AG04449 (cell line): ENCODE measurements around the gene SPAG8.

Experiments
- CTCF ChIA-PET: fragments of 350-600 bp; formaldehyde crosslinking; extraction: SDS; loops from one replicate; lab custom pipeline; 2021; ENCODE audit warnings: antibody characterized with exemption; lab: Yijun Ruan, JAX
- POLR2A ChIA-PET: fragments of 400-600, 350-600 bp; formaldehyde crosslinking; extraction: SDS; loops from one replicate; lab custom pipeline; 2020; ENCODE audit warnings: antibody characterized with exemption, inconsistent platforms; lab: Yijun Ruan, JAX
- DNase-seq: peaks from one replicate; pipeline ENCODE4 v3.0.0-alpha.2; 2010; ENCODE audit warnings: low read depth, low spot score
- H3K4me3 ChIP-seq: 2 replicates; pipeline ENCODE4 v1.5.1; 2011; ENCODE audit warnings: low read depth, mild to moderate bottlenecking, control low read depth, low read length
- TF ChIP-seq, protein P1 (sequence below): IDR thresholded peaks from one replicate; pipeline ENCODE4 v1.5.1; 2011; ENCODE audit warnings: mild to moderate bottlenecking, moderate library complexity, low read length, control low read depth, inconsistent platforms; ENCODE audit not compliant: insufficient read depth; ENCODE audit errors: missing control alignments

SPAG8 gene

DNA sequence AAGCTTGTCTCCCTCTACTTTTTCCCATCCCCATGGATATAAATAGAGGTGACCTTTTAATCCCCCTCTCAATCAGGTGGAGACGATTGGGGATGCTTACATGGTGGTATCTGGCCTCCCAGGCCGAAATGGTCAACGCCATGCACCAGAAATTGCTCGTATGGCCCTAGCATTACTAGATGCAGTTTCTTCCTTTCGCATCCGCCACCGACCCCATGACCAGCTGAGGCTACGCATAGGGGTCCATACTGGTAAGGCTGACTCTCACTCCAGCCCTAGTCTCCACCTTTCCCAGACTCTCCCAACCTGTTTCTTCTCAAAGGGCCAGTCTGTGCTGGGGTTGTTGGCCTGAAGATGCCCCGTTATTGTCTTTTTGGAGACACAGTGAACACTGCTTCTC lies 3.6 kb downstream of the SPAG8 start:
- H3K4me3 ChIP-seq = no peak overlapping the region
- TF ChIP-seq, protein P1, sequence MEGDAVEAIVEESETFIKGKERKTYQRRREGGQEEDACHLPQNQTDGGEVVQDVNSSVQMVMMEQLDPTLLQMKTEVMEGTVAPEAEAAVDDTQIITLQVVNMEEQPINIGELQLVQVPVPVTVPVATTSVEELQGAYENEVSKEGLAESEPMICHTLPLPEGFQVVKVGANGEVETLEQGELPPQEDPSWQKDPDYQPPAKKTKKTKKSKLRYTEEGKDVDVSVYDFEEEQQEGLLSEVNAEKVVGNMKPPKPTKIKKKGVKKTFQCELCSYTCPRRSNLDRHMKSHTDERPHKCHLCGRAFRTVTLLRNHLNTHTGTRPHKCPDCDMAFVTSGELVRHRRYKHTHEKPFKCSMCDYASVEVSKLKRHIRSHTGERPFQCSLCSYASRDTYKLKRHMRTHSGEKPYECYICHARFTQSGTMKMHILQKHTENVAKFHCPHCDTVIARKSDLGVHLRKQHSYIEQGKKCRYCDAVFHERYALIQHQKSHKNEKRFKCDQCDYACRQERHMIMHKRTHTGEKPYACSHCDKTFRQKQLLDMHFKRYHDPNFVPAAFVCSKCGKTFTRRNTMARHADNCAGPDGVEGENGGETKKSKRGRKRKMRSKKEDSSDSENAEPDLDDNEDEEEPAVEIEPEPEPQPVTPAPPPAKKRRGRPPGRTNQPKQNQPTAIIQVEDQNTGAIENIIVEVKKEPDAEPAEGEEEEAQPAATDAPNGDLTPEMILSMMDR = no peak
- DNase-seq = no peak
- ChIA-PET CTCF (interaction anchor here (17.0 kb wide), 1 partner anchor 19 kb away, joined by 201 read pairs; the partner anchor contains the start of gene NPR2), POLR2A (no interaction called here)

DNA sequence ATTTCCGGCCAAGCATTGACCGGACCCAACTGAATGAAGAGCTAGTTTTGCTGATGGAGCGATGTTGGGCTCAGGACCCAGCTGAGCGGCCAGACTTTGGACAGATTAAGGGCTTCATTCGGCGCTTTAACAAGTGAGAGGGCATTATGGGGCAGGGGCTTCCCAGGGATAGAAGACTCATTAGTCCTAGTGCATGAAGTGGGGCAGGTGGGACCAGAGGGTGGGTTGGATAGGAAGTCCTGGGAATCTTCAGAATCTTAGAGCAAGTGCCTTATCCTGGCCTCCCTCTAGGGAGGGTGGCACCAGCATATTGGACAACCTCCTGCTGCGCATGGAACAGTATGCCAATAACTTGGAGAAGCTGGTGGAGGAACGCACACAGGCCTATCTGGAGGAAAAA lies 6.0 kb downstream of the SPAG8 start:
- CTCF ChIA-PET = interaction anchor here (1.1 to 17.0 kb wide), 4 partner anchors 11 to 105 kb away, joined by 3 to 201 read pairs (median 5); partner anchors contain the start of gene NPR2

DNA sequence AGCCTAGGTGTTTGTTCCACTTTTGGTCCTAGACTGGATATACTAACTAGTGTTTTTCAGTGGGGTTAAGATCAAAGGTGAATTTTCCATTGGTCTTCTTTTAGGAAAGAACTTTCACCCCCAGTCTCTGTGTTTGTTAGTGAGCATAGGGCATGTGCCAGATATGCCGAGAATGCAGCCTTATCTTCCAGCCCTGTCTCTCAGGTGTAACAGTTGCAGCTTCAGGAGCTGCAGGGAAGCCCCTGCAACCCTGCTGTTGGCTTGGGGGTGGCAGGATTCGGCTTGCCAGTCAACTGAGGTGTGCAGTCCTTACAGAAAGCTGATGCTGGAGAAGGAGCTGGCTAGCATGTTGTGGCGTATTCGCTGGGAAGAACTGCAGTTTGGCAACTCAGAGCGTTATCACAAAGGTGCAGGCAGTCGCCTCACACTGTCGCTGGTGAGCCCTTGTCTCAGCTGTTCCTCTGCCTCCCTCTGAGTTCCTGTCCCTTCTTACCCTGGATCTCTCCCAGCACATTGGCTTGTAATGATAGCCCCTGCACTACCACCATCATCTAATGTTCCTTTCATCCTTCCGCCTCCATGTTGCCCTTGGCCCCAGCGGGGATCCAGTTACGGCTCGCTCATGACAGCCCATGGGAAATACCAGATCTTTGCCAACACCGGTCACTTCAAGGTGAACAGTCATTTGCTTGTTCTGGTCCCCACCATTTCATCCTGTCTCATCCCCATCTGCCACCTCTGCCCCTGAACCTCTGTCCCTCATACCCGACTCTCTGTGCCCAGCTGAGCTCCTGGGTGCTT lies 10.5 kb downstream of the SPAG8 start:
- no peak for DNase-seq
- TF ChIP-seq, protein P1 = no peak
- CTCF ChIA-PET = interaction anchor here (0.7 to 17.0 kb wide), 4 partner anchors 12 to 73 kb away, joined by 3 to 201 read pairs (median 7); partner anchors contain the start of genes HINT2 and NPR2
- POLR2A ChIA-PET = no interaction called here
- H3K4me3 ChIP-seq = no peak overlapping the region

More for the DNA sequence above, 6.0 kb downstream of the SPAG8 start:
- TF ChIP-seq, protein P1 = no peak
- no peak overlapping the region for H3K4me3 ChIP-seq
- no peak for DNase-seq
- POLR2A ChIA-PET = no interaction called here

DNA sequence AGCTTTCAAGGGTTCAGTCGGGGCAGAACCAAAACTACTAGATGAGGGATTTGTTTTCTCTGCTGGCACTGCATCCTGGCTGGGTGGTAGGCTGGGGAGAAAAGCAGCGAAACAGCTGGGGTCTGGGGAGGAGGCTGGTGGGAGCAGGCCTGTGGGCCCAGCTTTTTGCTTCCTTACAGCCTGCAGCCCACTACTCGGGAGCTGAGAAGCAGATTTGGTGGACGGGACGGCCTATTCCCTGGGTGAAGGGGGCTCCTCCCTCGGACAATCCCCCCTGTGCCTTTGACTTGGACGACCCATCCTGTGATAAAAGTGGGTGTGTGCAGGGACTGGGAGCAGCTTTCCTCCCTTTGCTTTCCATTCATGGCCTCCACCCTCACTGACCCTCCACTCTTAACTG lies 11.5 kb downstream of the SPAG8 start:
- DNase-seq = no peak
- ChIA-PET CTCF (interaction anchor here (1.3 to 17.0 kb wide), 5 partner anchors 11 to 81 kb away, joined by 3 to 201 read pairs (median 11); partner anchors contain the start of genes NPR2 and SPAG8), POLR2A (no interaction called here)
- no peak overlapping the region for H3K4me3 ChIP-seq
- TF ChIP-seq, protein P1 = no peak

DNA sequence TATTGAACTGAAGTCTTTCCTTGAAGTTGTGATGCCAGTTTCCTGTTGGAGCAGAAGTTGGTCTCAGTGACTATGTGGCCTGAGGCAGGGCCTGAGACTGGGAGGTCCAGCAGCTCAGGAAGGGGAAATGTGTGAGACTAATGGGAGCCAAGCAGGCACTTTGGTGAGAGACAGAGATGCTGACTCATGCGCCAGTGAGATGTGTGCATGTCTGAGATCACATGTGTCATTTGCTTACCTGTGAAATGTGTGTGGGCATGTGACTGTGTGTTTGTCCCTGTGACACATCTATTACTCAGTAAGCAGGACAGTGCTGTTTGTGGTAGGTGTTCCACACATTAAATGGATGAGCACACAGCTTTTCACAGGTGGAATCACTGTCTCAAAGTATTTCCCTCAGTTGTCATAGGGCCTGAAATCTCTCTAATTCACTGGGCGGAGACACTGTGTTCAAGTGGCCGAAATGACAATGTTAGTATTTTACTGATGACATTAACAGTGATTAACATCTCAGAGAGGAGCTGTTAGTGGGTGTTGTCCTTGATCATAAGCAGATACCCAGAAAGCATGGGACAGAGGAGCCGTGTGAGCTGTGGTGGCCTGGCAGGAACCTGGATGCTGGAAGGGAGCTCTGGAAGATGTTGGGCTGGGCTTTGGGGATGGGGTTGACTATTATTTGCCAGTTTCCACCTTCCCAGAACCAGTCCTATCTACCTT lies 13.2 kb downstream of the SPAG8 start:
- POLR2A ChIA-PET = interaction anchor here (0.8 kb wide), 1 partner anchor 16 kb away, joined by 5 read pairs; the partner anchor contains the start of gene HINT2
- DNase-seq = no peak
- TF ChIP-seq, protein P1 = no peak
- H3K4me3 ChIP-seq = no peak overlapping the region
- CTCF ChIA-PET = interaction anchor here (0.9 to 17.0 kb wide), 5 partner anchors 9 to 147 kb away, joined by 3 to 201 read pairs (median 6); partner anchors contain the start of genes NPR2 and SPAG8
